ENCODE measurements around the gene HCN4. TPM values are rescaled to one million over a fixed set of nuclear protein-coding genes. Genes with fewer than 3 reads are reported as not detected.

Gene HCN4
- total RNA-seq, 1 experiment from 2014 or later, result 0.07 TPM

DNA sequence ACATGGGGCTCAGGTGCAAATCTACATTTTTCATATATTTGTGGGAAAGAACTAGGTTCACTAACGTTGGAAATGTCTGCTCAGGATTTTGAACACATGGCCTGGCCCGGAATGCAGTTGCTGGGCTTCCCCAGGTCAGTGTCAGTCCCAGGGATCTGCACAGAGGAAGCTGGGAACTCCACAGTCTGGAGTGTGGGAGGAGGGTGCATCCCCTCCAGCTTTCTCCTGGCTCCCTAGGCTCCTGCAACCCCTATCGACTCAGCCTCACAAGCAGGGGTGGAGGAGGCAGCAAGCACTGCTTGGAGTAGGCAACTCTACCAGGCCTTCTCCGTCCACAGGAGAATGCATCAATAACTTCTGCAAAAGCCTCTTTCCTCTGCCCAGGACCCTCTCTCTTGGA lies 30.1 kb upstream of the HCN4 start:
- no TSS peak for BruUV-seq (replicated peaks)
- no peaks in the 10 kb centered on the region for H3K9me3 Mint-ChIP-seq (ENCODE audit: low read depth, unreplicated experiment)

DNA sequence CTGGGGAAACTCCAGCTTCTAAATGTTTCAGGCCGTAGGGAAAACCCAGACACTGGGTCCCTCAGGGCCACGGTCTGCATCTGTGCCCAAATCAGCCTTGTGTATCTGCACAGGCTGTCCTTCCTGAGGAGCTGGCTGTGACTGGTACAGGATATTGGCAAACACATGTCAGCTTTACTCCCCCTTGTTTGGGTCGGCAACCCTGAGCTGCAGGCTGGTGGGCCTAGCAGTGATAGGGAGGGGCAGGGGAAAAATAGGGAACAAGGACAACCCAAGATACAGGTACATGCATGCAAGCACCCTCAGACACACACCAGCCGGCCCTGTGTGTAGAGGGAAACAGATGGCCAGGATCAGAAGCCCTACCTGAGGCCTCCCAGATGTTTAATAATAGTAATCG lies 28.7 kb upstream of the HCN4 start:
- CTCF ChIA-PET, result interaction anchor here (2.0 kb wide), 1 partner anchor 27 kb away, joined by 7 read pairs; no protein-coding TSS in a partner anchor
- no peak overlapping the region for H3K4me3 Mint-ChIP-seq (ENCODE audit: low read depth, unreplicated experiment)
- H3K4me1 Mint-ChIP-seq (ENCODE audit: low read depth, unreplicated experiment), result no peaks in the 10 kb centered on the region
- peaks cover 62% of the 10 kb centered on the region for H3K27me3 Mint-ChIP-seq (ENCODE audit: unreplicated experiment)
- H3K36me3 Mint-ChIP-seq (ENCODE audit: insufficient read depth, unreplicated experiment), result no peaks in the 10 kb centered on the region
- intact Hi-C loops (cut with micrococcal nuclease; ENCODE audit: unreplicated experiment), result no loop called here
- TF ChIP-seq, protein P1, sequence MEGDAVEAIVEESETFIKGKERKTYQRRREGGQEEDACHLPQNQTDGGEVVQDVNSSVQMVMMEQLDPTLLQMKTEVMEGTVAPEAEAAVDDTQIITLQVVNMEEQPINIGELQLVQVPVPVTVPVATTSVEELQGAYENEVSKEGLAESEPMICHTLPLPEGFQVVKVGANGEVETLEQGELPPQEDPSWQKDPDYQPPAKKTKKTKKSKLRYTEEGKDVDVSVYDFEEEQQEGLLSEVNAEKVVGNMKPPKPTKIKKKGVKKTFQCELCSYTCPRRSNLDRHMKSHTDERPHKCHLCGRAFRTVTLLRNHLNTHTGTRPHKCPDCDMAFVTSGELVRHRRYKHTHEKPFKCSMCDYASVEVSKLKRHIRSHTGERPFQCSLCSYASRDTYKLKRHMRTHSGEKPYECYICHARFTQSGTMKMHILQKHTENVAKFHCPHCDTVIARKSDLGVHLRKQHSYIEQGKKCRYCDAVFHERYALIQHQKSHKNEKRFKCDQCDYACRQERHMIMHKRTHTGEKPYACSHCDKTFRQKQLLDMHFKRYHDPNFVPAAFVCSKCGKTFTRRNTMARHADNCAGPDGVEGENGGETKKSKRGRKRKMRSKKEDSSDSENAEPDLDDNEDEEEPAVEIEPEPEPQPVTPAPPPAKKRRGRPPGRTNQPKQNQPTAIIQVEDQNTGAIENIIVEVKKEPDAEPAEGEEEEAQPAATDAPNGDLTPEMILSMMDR (IDR thresholded peaks at IDR 0.05; ENCODE audit: unreplicated experiment), result no peak
- BruUV-seq (replicated peaks), result no TSS peak
- no peaks in the 10 kb centered on the region for H3K9me3 Mint-ChIP-seq (ENCODE audit: low read depth, unreplicated experiment)
- H3K27ac Mint-ChIP-seq (ENCODE audit: unreplicated experiment), result no peak overlapping the region
- DNase-seq, result no peak

More for the DNA sequence above, 30.1 kb upstream of the HCN4 start:
- DNase-seq, result no peak
- Mint-ChIP-seq H3K4me3 (ENCODE audit: low read depth, unreplicated experiment) (no peak overlapping the region), H3K27ac (ENCODE audit: unreplicated experiment) (no peak overlapping the region), H3K27me3 (ENCODE audit: unreplicated experiment) (peaks cover 48% of the 10 kb centered on the region), H3K4me1 (ENCODE audit: low read depth, unreplicated experiment) (no peaks in the 10 kb centered on the region), H3K36me3 (ENCODE audit: insufficient read depth, unreplicated experiment) (no peaks in the 10 kb centered on the region)
- intact Hi-C loops (cut with micrococcal nuclease; ENCODE audit: unreplicated experiment), result no loop called here
- CTCF ChIA-PET, result no interaction called here
- TF ChIP-seq, protein P1 (IDR thresholded peaks at IDR 0.05; ENCODE audit: unreplicated experiment), result no peak

GRCh38 chr15:73395671-73396070 lies 26.9 kb upstream of the HCN4 start:
- intact Hi-C loops (cut with micrococcal nuclease; ENCODE audit: unreplicated experiment), result no loop called here
- Mint-ChIP-seq H3K9me3 (ENCODE audit: low read depth, unreplicated experiment) (no peaks in the 10 kb centered on the region), H3K27ac (ENCODE audit: unreplicated experiment) (no peak overlapping the region), H3K27me3 (ENCODE audit: unreplicated experiment) (peaks cover 76% of the 10 kb centered on the region), H3K4me3 (ENCODE audit: low read depth, unreplicated experiment) (no peak overlapping the region), H3K36me3 (ENCODE audit: insufficient read depth, unreplicated experiment) (no peaks in the 10 kb centered on the region), H3K4me1 (ENCODE audit: low read depth, unreplicated experiment) (no peaks in the 10 kb centered on the region)
- CTCF ChIA-PET, result no interaction called here
- TF ChIP-seq, protein P1 (IDR thresholded peaks at IDR 0.05; ENCODE audit: unreplicated experiment), result no peak
- no peak for DNase-seq
- BruUV-seq (replicated peaks), result no TSS peak

- Mint-ChIP-seq H3K27me3 (ENCODE audit: unreplicated experiment) (peaks cover 69% of the 10 kb centered on the region), H3K9me3 (ENCODE audit: low read depth, unreplicated experiment) (no peaks in the 10 kb centered on the region), H3K4me1 (ENCODE audit: low read depth, unreplicated experiment) (no peaks in the 10 kb centered on the region), H3K4me3 (ENCODE audit: low read depth, unreplicated experiment) (no peak overlapping the region), H3K27ac (ENCODE audit: unreplicated experiment) (no peak overlapping the region), H3K36me3 (ENCODE audit: insufficient read depth, unreplicated experiment) (no peaks in the 10 kb centered on the region)
- intact Hi-C loops (cut with micrococcal nuclease; ENCODE audit: unreplicated experiment), result no loop called here
- CTCF ChIA-PET, result no interaction called here
- no TSS peak for BruUV-seq (replicated peaks)
- DNase-seq, result no peak
- TF ChIP-seq, protein P1 (IDR thresholded peaks at IDR 0.05; ENCODE audit: unreplicated experiment), result no peak
Measured at GRCh38 chr15:73394782-73395181, 26.0 kb upstream of the HCN4 start.

All from Calu3 (cell line).